OCI-LY7 (cell line): ENCODE data around the gene COL4A2. TPM values are rescaled to one million over a fixed set of nuclear protein-coding genes. Genes with fewer than 3 reads are reported as not detected.
"Not testable (repeated sequence)": the region's sequence is repeated elsewhere in the genome, so short reads cannot be mapped to it uniquely, and the experiment has no call there.

ENCODE experiments used
- BruUV-seq: library from RNA; stranded (reverse); fragments of 400-500 nt; replicated peaks from 2 replicates; lab custom pipeline; 2021; lab: Mats Ljungman, UMichigan
- CTCF ChIA-PET: fragments of 300-600 bp; sonication (Branson Sonifier 250); formaldehyde crosslinking; loops from one replicate; lab custom pipeline; 2022; ENCODE audit warnings: antibody characterized with exemption; ENCODE audit not compliant: unreplicated experiment; lab: Charles Lee
- POLR2A ChIA-PET: fragments of 300-600 bp; sonication (Branson Sonifier 250); formaldehyde crosslinking; loops from one replicate; lab custom pipeline; 2022; ENCODE audit warnings: antibody characterized with exemption; lab: Charles Lee
- DNase-seq: peaks from one replicate; pipeline ENCODE4 v3.0.0-alpha.2; 2015; ENCODE audit warnings: low spot score
- H2AFZ ChIP-seq: fragments of 200-600 bp; sonication (generic), shearing (Covaris generic); 2 replicates; pipeline ENCODE4 v1.6.1; 2014; ENCODE audit warnings: mild to moderate bottlenecking, antibody characterized with exemption, low read length, moderate library complexity
- H3K27ac ChIP-seq: fragments of 200-600 bp; sonication (generic); 2 replicates; pipeline ENCODE4 v1.5.1; 2014; ENCODE audit warnings: mixed run types, low read depth, mild to moderate bottlenecking, moderate library complexity, low read length, inconsistent platforms; ENCODE audit not compliant: poor library complexity, severe bottlenecking
- H3K36me3 ChIP-seq: fragments of 200-600 bp; sonication (generic); 2 replicates; pipeline ENCODE4 v1.6.1; 2014; ENCODE audit warnings: mild to moderate bottlenecking, antibody characterized with exemption, low read length, moderate library complexity, mixed read lengths; ENCODE audit not compliant: insufficient read depth
- H3K4me1 ChIP-seq: fragments of 200-600 bp; sonication (generic); 2 replicates; pipeline ENCODE4 v1.5.1; 2014; ENCODE audit warnings: mild to moderate bottlenecking, low read length; ENCODE audit not compliant: insufficient read depth, poor library complexity, severe bottlenecking
- H3K4me2 ChIP-seq: fragments of 200-600 bp; sonication (generic); 2 replicates; pipeline ENCODE4 v1.6.1; 2014; ENCODE audit warnings: mild to moderate bottlenecking, low read length
- H3K4me3 ChIP-seq: fragments of 200-600 bp; sonication (generic); 2 replicates; pipeline ENCODE4 v1.5.1; 2014; ENCODE audit warnings: mild to moderate bottlenecking, low read depth, low read length; ENCODE audit not compliant: poor library complexity, severe bottlenecking
- H3K79me2 ChIP-seq: fragments of 200-600 bp; sonication (generic); 2 replicates; pipeline ENCODE4 v1.6.1; 2016; ENCODE audit warnings: low read depth, mild to moderate bottlenecking, low read length, moderate library complexity, mixed read lengths; ENCODE audit not compliant: insufficient read depth
- H3K9me2 ChIP-seq: fragments of 200-600 bp; sonication (generic); 2 replicates; pipeline ENCODE4 v1.6.1; 2016; ENCODE audit warnings: mild to moderate bottlenecking, low read length, mixed read lengths; ENCODE audit not compliant: insufficient read depth
- H3K9me3 ChIP-seq: fragments of 200-600 bp; sonication (generic); 2 replicates; pipeline ENCODE4 v1.6.1; 2014; ENCODE audit warnings: mild to moderate bottlenecking, mixed run types, low read length, mixed read lengths
- H4K20me1 ChIP-seq: fragments of 200-600 bp; sonication (generic); 2 replicates; pipeline ENCODE4 v1.6.1; 2014; ENCODE audit warnings: mild to moderate bottlenecking, antibody characterized with exemption, low read length, moderate library complexity, mixed read lengths; ENCODE audit not compliant: insufficient read depth
- EZH2phosphoT487 ChIP-seq: fragments of 200-600 bp; sonication (generic); IDR thresholded peaks from 2 replicates; pipeline ENCODE4 v1.6.1; 2018; ENCODE audit warnings: low read depth, borderline replicate concordance, mild to moderate bottlenecking, mixed run types, antibody characterized with exemption, low read length, moderate library complexity, mixed read lengths
- intact Hi-C: fragments of 100-400 bp; cut with micrococcal nuclease; formaldehyde crosslinking; loops from one replicate; pipeline ENCODE4 v1.10.0; 2022; ENCODE audit not compliant: unreplicated experiment
- total RNA-seq, 2 experiments: library from RNA; depleted of rRNA in 1 of 2; stranded (reverse); fragments of >200 nt in 1 of 2; shearing (Covaris generic) in 1 of 2; gene quantifications; 2 replicates each; pipeline ENCODE4 v1.2.3, GENCODE V29; 2014 to 2022
- TF ChIP-seq, protein P1 (sequence below): fragments of 200-600 bp; sonication (generic); conservative IDR thresholded peaks from 2 replicates; pipeline ENCODE4 v1.5.1; 2014; ENCODE audit warnings: mild to moderate bottlenecking, antibody characterized with exemption, low read length, moderate library complexity, mixed read lengths

Gene COL4A2
- total RNA-seq, 2 experiments from 2014 or later, result 0.34 TPM; not detected in 1

DNA sequence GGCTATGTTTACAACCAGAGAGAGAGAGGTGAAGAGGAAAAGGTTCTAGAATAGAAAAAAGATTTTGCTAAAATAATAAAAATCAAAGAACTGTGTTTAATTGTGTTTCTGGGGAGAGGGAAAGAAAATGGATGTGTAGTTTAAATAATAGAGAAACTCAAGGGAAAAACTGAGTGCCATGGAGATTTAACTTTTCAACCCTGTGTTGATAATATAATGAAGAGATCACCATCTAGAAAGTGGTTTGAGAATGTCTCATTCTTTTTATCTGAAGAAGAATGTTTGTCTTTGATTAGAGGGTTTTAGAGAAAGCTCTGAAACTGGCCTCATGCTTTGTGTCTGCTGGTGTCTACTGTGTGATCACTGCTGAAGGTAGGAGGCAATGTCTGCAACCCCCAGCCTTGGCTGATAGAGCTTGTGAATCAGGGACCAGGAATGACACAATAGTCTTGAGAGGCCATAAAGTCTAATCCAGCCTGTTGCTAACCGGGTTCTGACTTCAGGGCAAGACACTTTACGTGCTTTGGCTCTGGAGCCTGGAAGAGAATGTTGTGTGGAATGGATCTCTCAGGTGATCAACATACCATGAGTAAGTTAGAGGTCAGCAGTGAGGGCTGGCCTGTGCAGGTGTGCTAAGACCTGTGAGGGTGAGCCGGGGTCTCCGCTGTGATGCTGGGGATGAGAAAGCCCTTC is 5.4 kb downstream of the COL4A2 start:
- no peaks in the 10 kb centered on the region for H3K4me1 ChIP-seq
- TF ChIP-seq, protein P1, sequence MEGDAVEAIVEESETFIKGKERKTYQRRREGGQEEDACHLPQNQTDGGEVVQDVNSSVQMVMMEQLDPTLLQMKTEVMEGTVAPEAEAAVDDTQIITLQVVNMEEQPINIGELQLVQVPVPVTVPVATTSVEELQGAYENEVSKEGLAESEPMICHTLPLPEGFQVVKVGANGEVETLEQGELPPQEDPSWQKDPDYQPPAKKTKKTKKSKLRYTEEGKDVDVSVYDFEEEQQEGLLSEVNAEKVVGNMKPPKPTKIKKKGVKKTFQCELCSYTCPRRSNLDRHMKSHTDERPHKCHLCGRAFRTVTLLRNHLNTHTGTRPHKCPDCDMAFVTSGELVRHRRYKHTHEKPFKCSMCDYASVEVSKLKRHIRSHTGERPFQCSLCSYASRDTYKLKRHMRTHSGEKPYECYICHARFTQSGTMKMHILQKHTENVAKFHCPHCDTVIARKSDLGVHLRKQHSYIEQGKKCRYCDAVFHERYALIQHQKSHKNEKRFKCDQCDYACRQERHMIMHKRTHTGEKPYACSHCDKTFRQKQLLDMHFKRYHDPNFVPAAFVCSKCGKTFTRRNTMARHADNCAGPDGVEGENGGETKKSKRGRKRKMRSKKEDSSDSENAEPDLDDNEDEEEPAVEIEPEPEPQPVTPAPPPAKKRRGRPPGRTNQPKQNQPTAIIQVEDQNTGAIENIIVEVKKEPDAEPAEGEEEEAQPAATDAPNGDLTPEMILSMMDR, result no peak
- no peak for TF ChIP-seq EZH2phosphoT487
- H3K9me2 ChIP-seq, result no peaks in the 10 kb centered on the region
- CTCF ChIA-PET, result no interaction called here
- H3K36me3 ChIP-seq, result no peaks in the 10 kb centered on the region
- H3K4me3 ChIP-seq, result no peak overlapping the region
- H4K20me1 ChIP-seq, result no peaks in the 10 kb centered on the region
- H3K4me2 ChIP-seq, result no peak overlapping the region
- H3K79me2 ChIP-seq, result no peaks in the 10 kb centered on the region
- intact Hi-C loops, result no loop called here
- H3K27ac ChIP-seq, result no peak overlapping the region
- no peaks in the 10 kb centered on the region for H3K9me3 ChIP-seq
- no peak overlapping the region for H2AFZ ChIP-seq
- POLR2A ChIA-PET, result no interaction called here
- no TSS peak for BruUV-seq
- DNase-seq, result no peak

DNA sequence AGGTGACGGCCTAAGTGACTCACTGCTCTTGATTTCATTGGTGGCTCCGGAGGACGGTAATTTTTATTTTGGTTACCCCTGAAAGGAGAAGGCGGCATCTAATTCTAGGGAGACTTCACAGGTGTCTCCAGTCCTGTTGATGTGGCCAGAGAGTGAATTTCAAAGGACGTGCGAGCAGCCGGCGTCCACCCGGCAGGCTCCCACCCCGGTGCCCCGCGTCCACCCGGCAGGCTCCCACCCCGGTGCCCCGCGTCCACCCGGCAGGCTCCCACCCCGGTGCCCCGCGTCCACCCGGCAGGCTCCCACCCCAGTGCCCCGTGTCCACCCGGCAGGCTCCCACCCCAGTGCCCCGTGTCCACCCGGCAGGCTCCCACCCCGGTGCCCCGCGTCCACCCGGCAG is 6.2 kb downstream of the COL4A2 start:
- intact Hi-C loops, DNase-seq, POLR2A ChIA-PET, H4K20me1 ChIP-seq, H3K4me1 ChIP-seq, H2AFZ ChIP-seq, H3K27ac ChIP-seq, H3K36me3 ChIP-seq, H3K9me3 ChIP-seq, BruUV-seq, H3K79me2 ChIP-seq, H3K4me3 ChIP-seq, CTCF ChIA-PET, H3K9me2 ChIP-seq, H3K4me2 ChIP-seq: not testable (repeated sequence)

DNA sequence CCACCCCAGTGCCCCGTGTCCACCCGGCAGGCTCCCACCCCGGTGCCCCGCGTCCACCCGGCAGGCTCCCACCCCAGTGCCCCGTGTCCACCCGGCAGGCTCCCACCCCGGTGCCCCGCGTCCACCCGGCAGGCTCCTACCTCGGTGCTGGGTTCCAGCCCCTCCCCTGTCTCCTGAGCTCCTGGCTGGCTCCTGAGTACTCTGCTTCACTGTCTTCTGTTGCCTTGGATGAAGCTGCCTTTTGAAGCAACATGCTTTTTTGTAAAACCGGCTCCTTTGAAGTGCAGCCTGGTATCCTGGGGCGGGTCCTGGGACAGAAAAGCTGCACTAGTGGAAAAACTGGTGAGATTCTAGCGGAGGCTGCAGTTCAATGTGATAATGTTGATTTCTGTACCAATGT is 6.6 kb downstream of the COL4A2 start:
- H3K9me3 ChIP-seq, H3K79me2 ChIP-seq, H3K27ac ChIP-seq, CTCF ChIA-PET, DNase-seq, BruUV-seq, H3K4me1 ChIP-seq, POLR2A ChIA-PET, H3K4me2 ChIP-seq, H4K20me1 ChIP-seq, H3K4me3 ChIP-seq, intact Hi-C loops, H2AFZ ChIP-seq, H3K9me2 ChIP-seq, H3K36me3 ChIP-seq: not testable (repeated sequence)
